HepG2 (cell line): ENCODE measurements around the gene ACSBG1.

Experiments used
- DPF2 ChIP-seq: sonication (generic); formaldehyde crosslinking; IDR thresholded peaks from 2 replicates; pipeline ENCODE4 v1.4.0; 2020; ENCODE audit warnings: mild to moderate bottlenecking, low read depth, missing genetic modification reagents, borderline replicate concordance
- ELF1 ChIP-seq: sonication (generic); formaldehyde crosslinking; IDR thresholded peaks from 2 replicates; pipeline ENCODE4 v1.4.0; 2020; ENCODE audit warnings: missing genetic modification reagents
- ESRRA ChIP-seq: sonication (generic); formaldehyde crosslinking; IDR thresholded peaks from 2 replicates; pipeline ENCODE4 v1.5.1; 2020; ENCODE audit warnings: mild to moderate bottlenecking, low read depth, missing genetic modification reagents
- GATAD2A ChIP-seq: IDR thresholded peaks from 2 replicates; pipeline ENCODE4 v1.6.1; 2016
- NR2F1 ChIP-seq, 2 experiments: fragments of 450-650 bp in 1 of 2; formaldehyde crosslinking in 1 of 2; IDR thresholded peaks; 2 replicates each; pipeline versions ENCODE4 v1.5.0 to v1.6.1; 2016 to 2020; ENCODE audit warnings: mild to moderate bottlenecking in 1 of 2, missing compliant biosample characterization in 1 of 2, missing genetic modification reagents in 1 of 2, moderate library complexity in 1 of 2
- RELA ChIP-seq: sonication (generic); formaldehyde crosslinking; IDR thresholded peaks from 2 replicates; pipeline ENCODE4 v1.4.0; 2020; ENCODE audit warnings: missing genetic modification reagents
- ZNF274 ChIP-seq: sonication (generic); formaldehyde crosslinking; IDR thresholded peaks from 2 replicates; pipeline ENCODE4 v1.5.1; 2020; ENCODE audit warnings: mild to moderate bottlenecking, missing genetic modification reagents
- ZNF446 ChIP-seq: sonication (generic); formaldehyde crosslinking; IDR thresholded peaks from 2 replicates; pipeline ENCODE4 v1.5.0; 2020; ENCODE audit warnings: mild to moderate bottlenecking, missing genetic modification reagents
- TF ChIP-seq, protein P1 (sequence below): sonication (generic); formaldehyde crosslinking; IDR thresholded peaks from 2 replicates; pipeline ENCODE4 v1.8.1; 2022; ENCODE audit warnings: low read depth, mild to moderate bottlenecking, missing genetic modification reagents
- TF ChIP-seq, protein P2 (sequence below): sonication (generic); formaldehyde crosslinking; IDR thresholded peaks from 2 replicates; pipeline ENCODE4 v1.5.0; 2020; ENCODE audit warnings: mild to moderate bottlenecking, missing genetic modification reagents, moderate library complexity
- TF ChIP-seq, protein P3 (sequence below), 2 experiments: sonication (generic) in 1 of 2; formaldehyde crosslinking in 1 of 2; IDR thresholded peaks; 2 replicates each; pipeline versions ENCODE4 v1.4.0 to v1.6.1; 2018 to 2020; ENCODE audit warnings: missing genetic modification reagents in 2 of 2, borderline replicate concordance in 1 of 2, low read depth in 1 of 2, mild to moderate bottlenecking in 1 of 2, missing biosample characterization in 1 of 2

DNA sequence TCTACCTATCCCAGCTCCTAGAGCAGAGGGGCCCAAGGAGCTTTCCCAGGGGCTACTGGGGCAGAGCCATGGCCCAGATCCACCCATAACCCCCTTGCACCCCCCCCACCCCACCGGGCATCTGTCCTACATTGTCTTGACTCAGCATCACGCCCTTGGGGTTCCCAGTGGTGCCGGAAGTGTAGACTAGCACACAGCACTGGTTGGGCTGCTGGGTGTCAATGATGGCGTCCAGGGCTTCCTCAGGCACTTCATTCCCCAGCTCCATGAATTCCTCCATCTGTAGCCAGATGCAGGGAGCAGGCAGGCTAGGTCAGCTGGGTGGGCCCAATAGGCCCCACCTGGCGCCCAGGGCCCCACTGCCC, 52.0 kb downstream of the ACSBG1 start:
- TF ChIP-seq, protein P1, sequence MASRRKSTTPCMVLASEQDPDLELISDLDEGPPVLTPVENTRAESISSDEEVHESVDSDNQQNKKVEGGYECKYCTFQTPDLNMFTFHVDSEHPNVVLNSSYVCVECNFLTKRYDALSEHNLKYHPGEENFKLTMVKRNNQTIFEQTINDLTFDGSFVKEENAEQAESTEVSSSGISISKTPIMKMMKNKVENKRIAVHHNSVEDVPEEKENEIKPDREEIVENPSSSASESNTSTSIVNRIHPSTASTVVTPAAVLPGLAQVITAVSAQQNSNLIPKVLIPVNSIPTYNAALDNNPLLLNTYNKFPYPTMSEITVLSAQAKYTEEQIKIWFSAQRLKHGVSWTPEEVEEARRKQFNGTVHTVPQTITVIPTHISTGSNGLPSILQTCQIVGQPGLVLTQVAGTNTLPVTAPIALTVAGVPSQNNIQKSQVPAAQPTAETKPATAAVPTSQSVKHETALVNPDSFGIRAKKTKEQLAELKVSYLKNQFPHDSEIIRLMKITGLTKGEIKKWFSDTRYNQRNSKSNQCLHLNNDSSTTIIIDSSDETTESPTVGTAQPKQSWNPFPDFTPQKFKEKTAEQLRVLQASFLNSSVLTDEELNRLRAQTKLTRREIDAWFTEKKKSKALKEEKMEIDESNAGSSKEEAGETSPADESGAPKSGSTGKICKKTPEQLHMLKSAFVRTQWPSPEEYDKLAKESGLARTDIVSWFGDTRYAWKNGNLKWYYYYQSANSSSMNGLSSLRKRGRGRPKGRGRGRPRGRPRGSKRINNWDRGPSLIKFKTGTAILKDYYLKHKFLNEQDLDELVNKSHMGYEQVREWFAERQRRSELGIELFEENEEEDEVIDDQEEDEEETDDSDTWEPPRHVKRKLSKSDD (CRISPR knock-in tag): no peak
- TF ChIP-seq ELF1 (CRISPR knock-in tag) (no peak), ESRRA (CRISPR knock-in tag) (no peak), RELA (CRISPR knock-in tag) (no peak), NR2F1 (CRISPR knock-in tag; IDR thresholded peaks at IDR 0.05) (no peak), ZNF446 (no peak), DPF2 (CRISPR knock-in tag) (no peak), GATAD2A (CRISPR knock-in tag) (no peak), ZNF274 (CRISPR knock-in tag) (no peak)
- TF ChIP-seq, protein P2, sequence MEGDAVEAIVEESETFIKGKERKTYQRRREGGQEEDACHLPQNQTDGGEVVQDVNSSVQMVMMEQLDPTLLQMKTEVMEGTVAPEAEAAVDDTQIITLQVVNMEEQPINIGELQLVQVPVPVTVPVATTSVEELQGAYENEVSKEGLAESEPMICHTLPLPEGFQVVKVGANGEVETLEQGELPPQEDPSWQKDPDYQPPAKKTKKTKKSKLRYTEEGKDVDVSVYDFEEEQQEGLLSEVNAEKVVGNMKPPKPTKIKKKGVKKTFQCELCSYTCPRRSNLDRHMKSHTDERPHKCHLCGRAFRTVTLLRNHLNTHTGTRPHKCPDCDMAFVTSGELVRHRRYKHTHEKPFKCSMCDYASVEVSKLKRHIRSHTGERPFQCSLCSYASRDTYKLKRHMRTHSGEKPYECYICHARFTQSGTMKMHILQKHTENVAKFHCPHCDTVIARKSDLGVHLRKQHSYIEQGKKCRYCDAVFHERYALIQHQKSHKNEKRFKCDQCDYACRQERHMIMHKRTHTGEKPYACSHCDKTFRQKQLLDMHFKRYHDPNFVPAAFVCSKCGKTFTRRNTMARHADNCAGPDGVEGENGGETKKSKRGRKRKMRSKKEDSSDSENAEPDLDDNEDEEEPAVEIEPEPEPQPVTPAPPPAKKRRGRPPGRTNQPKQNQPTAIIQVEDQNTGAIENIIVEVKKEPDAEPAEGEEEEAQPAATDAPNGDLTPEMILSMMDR (CRISPR knock-in tag): no peak
- TF ChIP-seq, protein P3, sequence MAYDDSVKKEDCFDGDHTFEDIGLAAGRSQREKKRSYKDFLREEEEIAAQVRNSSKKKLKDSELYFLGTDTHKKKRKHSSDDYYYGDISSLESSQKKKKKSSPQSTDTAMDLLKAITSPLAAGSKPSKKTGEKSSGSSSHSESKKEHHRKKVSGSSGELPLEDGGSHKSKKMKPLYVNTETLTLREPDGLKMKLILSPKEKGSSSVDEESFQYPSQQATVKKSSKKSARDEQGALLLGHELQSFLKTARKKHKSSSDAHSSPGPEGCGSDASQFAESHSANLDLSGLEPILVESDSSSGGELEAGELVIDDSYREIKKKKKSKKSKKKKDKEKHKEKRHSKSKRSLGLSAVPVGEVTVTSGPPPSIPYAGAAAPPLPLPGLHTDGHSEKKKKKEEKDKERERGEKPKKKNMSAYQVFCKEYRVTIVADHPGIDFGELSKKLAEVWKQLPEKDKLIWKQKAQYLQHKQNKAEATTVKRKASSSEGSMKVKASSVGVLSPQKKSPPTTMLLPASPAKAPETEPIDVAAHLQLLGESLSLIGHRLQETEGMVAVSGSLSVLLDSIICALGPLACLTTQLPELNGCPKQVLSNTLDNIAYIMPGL (CRISPR knock-in tag; IDR thresholded peaks at IDR 0.05; ENCODE audit: borderline replicate concordance in 1 of 2, low read depth in 1 of 2): no peak
